HCT116 (cell line): ENCODE data around the gene OR2B6. TPM values are rescaled to one million over a fixed set of nuclear protein-coding genes. Genes with fewer than 3 reads are reported as not detected.

ENCODE experiments used
- ATAC-seq: fragments of 200-7000 bp; cut with Tn5 transposase; 2 replicates; pipeline ENCODE4 v1.9.1; 2020; ENCODE audit warnings: mild to moderate bottlenecking, moderate library complexity
- BruUV-seq: library from RNA; stranded (reverse); fragments of 400-500 nt; replicated peaks from 2 replicates; lab custom pipeline; 2021; lab: Mats Ljungman, UMichigan
- CTCF ChIA-PET: fragments of 300-600 bp; sonication (Branson Sonifier 250); formaldehyde crosslinking; loops from one replicate; lab custom pipeline; 2021; ENCODE audit warnings: antibody characterized with exemption; lab: Charles Lee
- POLR2A ChIA-PET: fragments of 300-600, 350-600 bp; sonication (Branson Sonifier 250); formaldehyde crosslinking; loops from one replicate; lab custom pipeline; 2021; ENCODE audit warnings: antibody characterized with exemption; lab: Charles Lee
- RAD21 ChIA-PET, 2 experiments: fragments of 300-600 bp; sonication (Branson Sonifier 250); formaldehyde crosslinking; loops; one replicate each; lab custom pipeline; 2023; ENCODE audit warnings: low total read pairs in 2 of 2; ENCODE audit not compliant: uncharacterized antibody in 2 of 2, unreplicated experiment in 2 of 2, low non-redundant PET in 1 of 2; lab: Charles Lee
- DNase-seq: peaks from one replicate; pipeline ENCODE4 v3.0.0-alpha.2; 2010; ENCODE audit warnings: low read depth, low spot score
- H2AFZ ChIP-seq: fragments of 200-600 bp; shearing (Covaris generic), sonication (generic); 2 replicates; pipeline ENCODE4 v1.6.1; 2017; ENCODE audit warnings: low read depth, mixed run types, mixed read lengths, antibody characterized with exemption, low read length; ENCODE audit not compliant: poor library complexity, severe bottlenecking
- H3K27ac ChIP-seq: 2 replicates; pipeline ENCODE4 v1.5.1; 2012; ENCODE audit warnings: low read depth, low read length
- H3K27me3 ChIP-seq: fragments of 200-600 bp; sonication (generic); 2 replicates; pipeline ENCODE4 v1.6.1; 2016; ENCODE audit warnings: mixed run types, low read length, mixed read lengths; ENCODE audit not compliant: insufficient read depth
- H3K36me3 ChIP-seq, 2 experiments: fragments of 200-500 bp in 1 of 2; fragments of 200-600 bp in 1 of 2; sonication (Bioruptor generic) in 1 of 2; sonication (generic) in 1 of 2; 2 replicates each; pipeline versions ENCODE4 v1.5.1 to v1.6.1; 2014 to 2016; ENCODE audit warnings: low read length in 2 of 2, inconsistent platforms in 1 of 2, mixed read lengths in 1 of 2, mixed run types in 1 of 2; ENCODE audit not compliant: insufficient read depth in 2 of 2, control insufficient read depth in 1 of 2
- H3K4me1 ChIP-seq, 2 experiments: fragments of 200-600 bp in 1 of 2; sonication (generic) in 1 of 2; 2 replicates each; pipeline versions ENCODE4 v1.5.1 to v1.6.1; 2012 to 2017; ENCODE audit warnings: low read length in 2 of 2, inconsistent platforms in 1 of 2, mild to moderate bottlenecking in 1 of 2, mixed read lengths in 1 of 2, mixed run types in 1 of 2, moderate library complexity in 1 of 2; ENCODE audit not compliant: insufficient read depth in 2 of 2, control insufficient read depth in 1 of 2
- H3K4me2 ChIP-seq: fragments of 200-600 bp; sonication (generic); 2 replicates; pipeline ENCODE4 v1.6.1; 2017; ENCODE audit warnings: mixed run types, low read length, mixed read lengths
- H3K4me3 ChIP-seq, 2 experiments: fragments of 200-600 bp in 1 of 2; sonication (generic) in 1 of 2; replicated peaks in 1 of 2; 2 replicates each; pipeline ENCODE4 v1.5.1; 2011 to 2016; ENCODE audit warnings: low read length in 2 of 2, control low read depth in 1 of 2, low read depth in 1 of 2, mild to moderate bottlenecking in 1 of 2, mixed read lengths in 1 of 2, mixed run types in 1 of 2
- H3K79me2 ChIP-seq: fragments of 200-600 bp; sonication (generic); 2 replicates; pipeline ENCODE4 v1.6.1; 2017; ENCODE audit warnings: mild to moderate bottlenecking, mixed run types, low read length, moderate library complexity, mixed read lengths; ENCODE audit not compliant: insufficient read depth
- H3K9ac ChIP-seq: fragments of 200-600 bp; sonication (generic); 2 replicates; pipeline ENCODE4 v1.6.1; 2016; ENCODE audit warnings: low read length, mixed read lengths
- H3K9me2 ChIP-seq: fragments of 200-600 bp; sonication (generic), shearing (Covaris generic); 2 replicates; pipeline ENCODE4 v1.6.1; 2017; ENCODE audit warnings: mixed run types, mild to moderate bottlenecking, moderate library complexity; ENCODE audit not compliant: insufficient read depth
- H3K9me3 ChIP-seq, 2 experiments: fragments of 200-500 bp in 1 of 2; fragments of 200-600 bp in 1 of 2; sonication (Bioruptor generic) in 1 of 2; sonication (generic) in 1 of 2; 2 replicates each; pipeline ENCODE4 v1.6.1; 2014 to 2017; ENCODE audit warnings: low read length in 2 of 2, mixed read lengths in 2 of 2, inconsistent platforms in 1 of 2, low read depth in 1 of 2, mild to moderate bottlenecking in 1 of 2, mixed run types in 1 of 2, moderate library complexity in 1 of 2; ENCODE audit not compliant: control insufficient read depth in 1 of 2, insufficient read depth in 1 of 2
- H4K20me1 ChIP-seq: fragments of 200-600 bp; sonication (generic), shearing (Covaris generic); 2 replicates; pipeline ENCODE4 v1.6.1; 2017; ENCODE audit warnings: mixed run types, mild to moderate bottlenecking, moderate library complexity; ENCODE audit not compliant: insufficient read depth
- CEBPB ChIP-seq: IDR thresholded peaks from 2 replicates; pipeline ENCODE4 v1.6.1; 2012; ENCODE audit warnings: low read depth
- ELF1 ChIP-seq: IDR thresholded peaks from 2 replicates; pipeline ENCODE4 v1.6.1; 2012; ENCODE audit warnings: low read depth, borderline replicate concordance
- EZH2 ChIP-seq: fragments of 200-600 bp; sonication (generic); IDR thresholded peaks from 2 replicates; pipeline ENCODE4 v1.6.1; 2017; ENCODE audit warnings: antibody characterized with exemption, mixed run types
- POLR2AphosphoS5 ChIP-seq: IDR thresholded peaks from 2 replicates; pipeline ENCODE4 v1.6.1; 2011; ENCODE audit warnings: mild to moderate bottlenecking, low read depth, low read length, moderate library complexity
- RAD21 ChIP-seq: IDR thresholded peaks from 2 replicates; pipeline ENCODE4 v1.6.1; 2012; ENCODE audit warnings: low read depth, mild to moderate bottlenecking
- SIN3A ChIP-seq: IDR thresholded peaks from 2 replicates; pipeline ENCODE4 v1.6.1; 2012; ENCODE audit warnings: low read depth
- TCF7L2 ChIP-seq: IDR thresholded peaks from 2 replicates; pipeline ENCODE4 v1.7.0; 2011; ENCODE audit warnings: borderline replicate concordance, inconsistent platforms; ENCODE audit not compliant: insufficient read depth, insufficient read length; ENCODE audit errors: extremely low read depth
- ZFX ChIP-seq: fragments of 450-650 bp; IDR thresholded peaks from 2 replicates; pipeline ENCODE4 v1.6.1; 2017
- intact Hi-C: fragments of 100-400 bp; cut with micrococcal nuclease; formaldehyde crosslinking; loops from 2 replicates; pipeline ENCODE4 v1.10.0; 2022
- total RNA-seq: library from RNA; stranded (reverse); gene quantifications from one replicate; pipeline ENCODE4 v1.2.1, GENCODE V29; 2021; ENCODE audit not compliant: unreplicated experiment

The OR2B6 gene
- total RNA-seq, 1 experiment from 2014 or later: 0.25 TPM

GRCh38 chr6:28005152-28005890, 48.3 kb downstream of the OR2B6 start (continued):
- no peak for TF ChIP-seq SIN3A

- TF ChIP-seq POLR2AphosphoS5 (no peak), RAD21 (no peak), CEBPB (no peak), TCF7L2 (no peak), EZH2 (no peak), ELF1 (no peak), ZFX (no peak)
- Histone ChIP-seq H3K4me2 (no peak overlapping the region), H3K9ac (no peak overlapping the region), H3K4me1 (no peaks in the 10 kb centered on the region), H3K9me2 (0 out of 2 replicates have a peak, but pooled peaks cover 3% of the 10 kb centered on the region), H3K27ac (no peak overlapping the region), H3K27me3 (no peaks in the 10 kb centered on the region), H4K20me1 (no peaks in the 10 kb centered on the region), H3K79me2 (no peaks in the 10 kb centered on the region), H3K36me3 (no peaks in the 10 kb centered on the region), H3K4me3 (no peak overlapping the region), H2AFZ (no peak overlapping the region), H3K9me3 (no peaks in the 10 kb centered on the region)
- intact Hi-C loops: no loop called here
- no peak for DNase-seq
- ATAC-seq: no peak
- no TSS peak for BruUV-seq
- CTCF ChIA-PET: no interaction called here
- POLR2A ChIA-PET: no interaction called here
- RAD21 ChIA-PET: no interaction called here
Measured at GRCh38 chr6:28005975-28006374, 48.9 kb downstream of the OR2B6 start.

Other genes starting within 250 kb of the OR2B6 start
- not detected for gene OR2B2, start 44.8 kb upstream of the OR2B6 start, total RNA-seq
- 11.2 TPM for gene ZNF165, start 123.3 kb downstream of the OR2B6 start, total RNA-seq
- gene ZSCAN16, start 167.4 kb downstream of the OR2B6 start, total RNA-seq: 5.0 TPM
- gene ZKSCAN8, start 184.6 kb downstream of the OR2B6 start, total RNA-seq: 20.7 TPM